ENCODE measurements around the gene MLLT6.
"Not testable (repeated sequence)": the region's sequence is repeated elsewhere in the genome, so short reads cannot be mapped to it uniquely, and the experiment has no call there.

MLLT6 gene

GRCh38 chr17:38709104-38709820, 4.2 kb downstream of the MLLT6 start:
- no peak for DNase-seq

DNA sequence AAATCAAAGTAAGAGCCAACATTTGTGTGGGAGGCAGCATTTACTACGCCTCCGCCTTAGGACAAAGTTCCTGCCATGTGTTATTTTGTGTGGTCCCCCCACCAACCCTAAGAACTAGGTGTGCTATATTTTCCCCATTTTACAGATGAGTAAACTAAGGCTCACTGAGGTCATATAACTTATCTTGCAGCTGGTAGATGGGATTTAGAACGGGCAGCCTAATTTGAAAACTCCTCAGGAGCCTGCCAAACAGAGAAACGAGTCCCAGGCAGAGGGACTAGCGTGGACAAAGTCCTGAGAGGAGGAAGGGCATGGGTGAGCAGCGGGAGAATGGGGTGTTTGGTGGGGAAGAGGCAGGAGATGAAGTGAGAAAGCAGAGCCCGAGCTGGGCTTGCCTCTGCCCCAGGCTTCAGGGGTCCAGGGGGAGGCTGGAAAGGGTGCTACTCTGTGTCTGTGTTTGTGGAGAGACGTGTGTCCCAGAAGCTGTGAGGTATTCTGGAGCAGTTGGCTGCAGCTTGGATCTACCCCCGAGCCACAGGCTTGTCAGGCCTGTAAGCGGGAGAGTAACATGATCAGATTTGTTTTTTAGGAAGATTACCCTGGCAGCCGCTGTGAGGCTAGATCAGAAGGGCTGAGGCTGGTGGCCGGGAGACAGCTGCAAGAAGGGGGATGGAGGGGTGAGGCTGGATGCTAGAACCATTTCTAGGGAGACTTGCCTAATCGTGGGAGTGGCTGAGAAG, 5.0 kb downstream of the MLLT6 start:
- no peak for DNase-seq

- no peak for DNase-seq
These were observed 5.5 kb downstream of the MLLT6 start for GRCh38 chr17:38710604-38710962.

DNA sequence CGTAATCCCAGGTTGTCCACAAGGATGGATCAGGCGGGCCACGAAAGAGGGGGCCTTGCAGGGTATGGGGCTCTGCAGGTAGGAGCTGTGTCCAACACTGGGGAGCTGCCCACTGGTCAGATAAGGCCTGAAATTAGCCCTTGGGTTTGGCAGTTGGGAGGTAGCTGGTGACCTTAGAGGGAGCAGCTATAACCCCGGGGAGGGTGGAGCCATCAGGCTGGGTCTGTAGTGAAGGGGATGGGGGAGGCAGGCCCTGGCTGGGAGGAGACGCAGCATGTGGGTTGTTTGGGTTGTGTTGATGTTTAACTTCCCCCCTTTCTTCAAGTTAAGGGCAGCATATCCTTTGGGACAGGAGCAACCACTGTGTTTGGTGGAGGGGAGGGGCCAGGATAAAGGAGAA, 5.9 kb downstream of the MLLT6 start:
- no peak for DNase-seq

DNA sequence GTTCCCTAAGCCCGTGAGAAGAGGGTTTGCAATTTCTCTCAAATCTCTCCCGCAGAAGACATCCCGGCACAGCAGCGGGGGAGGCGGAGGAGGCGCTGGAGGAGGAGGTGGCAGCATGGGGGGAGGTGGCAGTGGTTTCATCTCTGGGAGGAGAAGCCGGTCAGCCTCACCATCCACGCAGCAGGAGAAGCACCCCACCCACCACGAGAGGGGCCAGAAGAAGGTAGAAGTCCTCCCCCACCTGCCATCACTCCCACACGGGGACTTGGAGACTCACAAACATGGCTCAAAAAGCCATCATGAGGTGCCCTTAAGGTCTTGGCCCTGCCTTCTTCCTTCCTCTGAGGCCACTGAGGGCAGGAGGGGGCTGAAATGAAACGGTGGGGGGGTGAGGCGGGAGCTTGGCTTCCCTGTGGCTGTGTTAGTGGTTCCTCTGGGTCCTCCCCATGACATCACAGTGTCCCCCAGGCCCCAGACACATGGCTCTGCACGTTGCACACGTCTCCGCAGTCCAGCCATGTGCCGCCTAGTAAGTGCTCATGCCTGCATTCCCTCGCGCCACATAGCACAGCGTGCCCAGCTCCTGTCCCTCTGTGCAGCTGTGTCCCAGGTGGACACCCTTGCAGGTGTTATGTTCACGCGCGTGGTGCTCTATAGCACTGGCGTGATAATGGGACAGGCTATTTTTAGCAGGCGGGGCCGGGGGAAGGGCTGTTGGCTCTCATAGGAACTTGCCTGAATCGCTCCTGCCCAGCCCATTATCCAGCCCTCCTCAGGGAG, 6.9 kb downstream of the MLLT6 start:
- DNase-seq: no peak

DNA sequence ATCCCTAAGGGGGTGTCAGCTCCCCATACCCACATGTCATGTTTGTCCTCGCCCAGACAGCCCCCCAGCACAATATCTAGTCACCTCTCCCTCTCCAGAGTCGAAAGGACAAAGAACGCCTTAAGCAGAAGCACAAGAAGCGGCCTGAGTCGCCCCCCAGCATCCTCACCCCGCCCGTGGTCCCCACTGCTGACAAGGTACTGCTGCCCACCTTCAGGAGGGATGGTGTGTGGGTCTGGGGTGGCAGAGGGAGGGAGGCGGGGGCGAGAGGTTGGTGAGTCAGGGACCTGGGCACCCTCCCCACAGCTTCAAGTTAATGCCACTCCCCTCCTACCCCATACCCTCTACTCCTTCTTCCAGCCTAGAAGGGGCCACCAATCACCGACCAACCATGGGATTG, 7.5 kb downstream of the MLLT6 start:
- no peak for DNase-seq

GRCh38 chr17:38713456-38714075, 8.5 kb downstream of the MLLT6 start:
- no peak for DNase-seq

- no peak for DNase-seq
These were observed 10.3 kb downstream of the MLLT6 start for GRCh38 chr17:38715216-38715943.

- no peak for DNase-seq
These were observed 11.4 kb downstream of the MLLT6 start for GRCh38 chr17:38716368-38717005.

- no peak for DNase-seq
These were observed 12.2 kb downstream of the MLLT6 start for GRCh38 chr17:38717139-38717745.

GRCh38 chr17:38719289-38719942, 14.3 kb downstream of the MLLT6 start:
- DNase-seq: no peak

DNA sequence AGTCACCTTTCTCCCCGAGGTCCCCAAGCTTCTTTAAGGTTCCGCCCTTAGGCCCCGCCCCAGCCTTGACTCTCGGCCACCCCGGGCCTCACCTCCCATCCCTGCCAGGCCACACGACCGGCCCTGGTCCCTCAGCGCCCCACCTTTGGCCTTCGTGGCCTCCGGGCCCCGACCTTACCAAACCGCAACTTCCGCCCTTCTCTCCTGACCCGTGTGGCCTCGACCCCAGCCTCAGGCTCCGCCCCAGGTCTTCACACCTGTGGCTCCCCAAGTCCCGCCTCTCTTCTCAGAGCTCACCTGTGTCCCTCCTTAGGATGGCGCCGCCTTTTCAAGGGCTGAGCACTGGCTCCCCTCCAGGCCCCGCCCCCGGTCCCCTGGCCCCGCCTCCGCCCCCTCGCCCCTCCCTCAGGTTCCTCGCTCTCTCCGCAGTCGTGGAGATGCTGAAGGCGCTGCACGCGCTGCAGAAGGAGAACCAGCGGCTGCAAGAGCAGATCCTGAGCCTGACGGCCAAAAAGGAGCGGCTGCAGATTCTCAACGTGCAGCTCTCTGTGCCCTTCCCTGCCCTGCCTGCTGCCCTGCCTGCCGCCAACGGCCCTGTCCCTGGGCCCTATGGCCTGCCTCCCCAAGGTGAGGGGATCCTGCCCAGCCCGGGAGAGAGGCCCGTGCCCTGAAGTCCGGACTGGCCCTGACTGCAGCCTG, 15.0 kb downstream of the MLLT6 start:
- no peak for DNase-seq

DNA sequence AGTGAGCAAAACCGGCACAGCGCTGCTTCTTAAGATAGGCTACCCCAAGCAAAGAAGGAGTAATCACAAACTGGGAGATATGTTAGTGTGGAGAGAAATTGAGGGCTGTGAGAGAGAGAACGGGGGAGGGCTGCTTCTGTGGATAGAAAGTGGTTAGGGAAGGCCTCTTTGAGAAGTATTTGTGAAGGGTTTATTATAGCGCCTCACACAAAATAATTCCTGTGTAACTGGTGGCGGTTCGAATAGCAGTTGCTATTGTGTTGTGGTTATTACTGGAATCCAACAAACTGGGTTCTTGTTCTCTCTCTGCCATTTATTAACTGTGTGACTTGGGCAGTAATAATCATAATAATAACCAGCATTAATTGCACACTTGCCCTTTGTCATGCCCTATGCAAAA, 15.9 kb downstream of the MLLT6 start:
- DNase-seq: no peak

DNA sequence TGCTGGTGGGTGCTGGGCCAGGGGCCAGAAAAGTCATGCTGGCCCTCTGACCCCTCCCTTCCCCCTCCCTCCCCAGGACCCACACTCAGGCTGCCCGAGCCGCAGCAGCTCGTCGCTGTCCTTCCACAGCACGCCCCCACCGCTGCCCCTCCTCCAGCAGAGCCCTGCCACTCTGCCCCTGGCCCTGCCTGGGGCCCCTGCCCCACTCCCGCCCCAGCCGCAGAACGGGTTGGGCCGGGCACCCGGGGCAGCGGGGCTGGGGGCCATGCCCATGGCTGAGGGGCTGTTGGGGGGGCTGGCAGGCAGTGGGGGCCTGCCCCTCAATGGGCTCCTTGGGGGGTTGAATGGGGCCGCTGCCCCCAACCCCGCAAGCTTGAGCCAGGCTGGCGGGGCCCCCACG, 16.7 kb downstream of the MLLT6 start:
- no peak for DNase-seq

DNA sequence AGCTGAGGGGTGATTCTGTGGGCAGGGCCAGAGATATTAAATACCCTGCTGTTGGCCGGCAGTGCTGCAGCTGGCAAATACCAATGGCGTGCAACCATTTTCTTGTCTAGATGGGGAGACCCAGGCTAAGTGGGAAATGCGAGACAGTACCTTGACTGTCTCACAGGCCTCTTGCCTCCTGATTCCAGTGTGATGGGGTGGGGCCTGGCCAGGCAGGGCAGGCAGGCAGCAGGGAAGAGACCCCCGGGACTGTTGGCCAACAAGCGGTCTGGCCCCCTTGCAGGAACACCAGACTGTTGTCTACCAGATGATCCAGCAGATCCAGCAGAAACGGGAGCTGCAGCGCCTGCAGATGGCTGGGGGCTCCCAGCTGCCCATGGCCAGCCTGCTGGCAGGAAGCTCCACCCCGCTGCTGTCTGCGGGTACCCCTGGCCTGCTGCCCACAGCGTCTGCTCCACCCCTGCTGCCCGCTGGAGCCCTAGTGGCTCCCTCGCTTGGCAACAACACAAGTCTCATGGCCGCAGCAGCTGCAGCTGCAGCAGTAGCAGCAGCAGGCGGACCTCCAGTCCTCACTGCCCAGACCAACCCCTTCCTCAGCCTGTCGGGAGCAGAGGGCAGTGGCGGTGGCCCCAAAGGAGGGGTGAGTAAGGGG, 19.4 kb downstream of the MLLT6 start:
- no peak for DNase-seq

DNA sequence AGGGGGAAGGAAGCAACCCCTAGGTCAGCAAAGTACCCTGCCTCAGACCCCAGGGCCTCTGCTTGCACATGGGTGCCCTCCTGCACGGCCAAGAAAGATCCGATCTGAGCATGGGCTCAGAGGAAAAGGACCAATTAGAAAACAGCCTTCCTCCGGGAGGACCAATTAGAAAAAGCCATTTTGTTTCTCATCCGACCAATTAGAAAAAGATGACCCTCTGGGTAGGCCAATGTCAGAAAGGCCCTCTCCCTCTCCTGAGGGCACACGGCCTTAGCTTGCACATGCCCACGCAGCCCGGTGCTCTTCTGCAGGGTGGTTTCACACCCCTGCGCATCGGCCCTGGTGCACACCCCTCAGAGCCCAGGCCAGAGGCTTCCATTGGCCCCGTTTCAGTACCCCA, 20.0 kb downstream of the MLLT6 start:
- DNase-seq: no peak

DNA sequence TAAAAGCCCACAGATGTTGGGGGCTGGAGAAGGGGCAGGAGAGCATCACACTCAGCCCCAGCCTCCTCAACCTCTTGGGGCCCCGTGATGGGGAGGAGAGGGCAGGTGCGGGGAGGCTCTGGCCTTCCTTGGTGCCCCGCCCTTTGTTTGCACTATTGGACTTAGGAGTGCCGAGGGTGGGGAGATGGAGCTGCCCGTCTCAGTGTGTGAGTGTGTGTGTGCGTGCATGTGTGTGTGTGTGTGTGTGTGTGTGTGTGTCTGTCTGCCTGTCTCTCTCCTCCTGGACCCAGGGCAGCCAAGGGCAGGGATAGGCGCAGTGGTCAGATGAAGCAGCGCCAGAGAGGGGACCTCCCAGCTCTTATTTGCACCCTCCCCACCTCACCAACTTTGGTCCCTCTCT, 21.1 kb downstream of the MLLT6 start:
- DNase-seq: not testable (repeated sequence)

DNA sequence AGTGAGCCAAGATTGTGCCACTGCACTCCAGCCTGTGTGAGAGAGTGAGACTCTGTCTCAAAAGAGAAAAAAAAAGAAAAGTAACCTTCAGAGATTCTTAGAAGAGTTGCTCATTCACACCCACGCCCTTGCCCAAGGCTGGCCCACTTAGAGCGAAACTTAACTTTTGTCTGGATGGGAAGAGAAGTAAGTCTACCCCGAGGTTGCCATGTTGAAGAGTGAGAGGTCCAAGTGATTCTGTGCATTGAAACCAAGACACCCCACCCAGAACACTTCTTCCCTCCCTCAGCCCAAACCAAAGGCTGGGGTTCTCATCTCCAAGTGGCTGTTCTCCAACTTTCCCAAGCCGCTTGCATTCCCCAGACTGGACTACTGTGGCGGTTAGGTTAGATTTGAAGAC, 22.7 kb downstream of the MLLT6 start:
- no peak for DNase-seq

DNA sequence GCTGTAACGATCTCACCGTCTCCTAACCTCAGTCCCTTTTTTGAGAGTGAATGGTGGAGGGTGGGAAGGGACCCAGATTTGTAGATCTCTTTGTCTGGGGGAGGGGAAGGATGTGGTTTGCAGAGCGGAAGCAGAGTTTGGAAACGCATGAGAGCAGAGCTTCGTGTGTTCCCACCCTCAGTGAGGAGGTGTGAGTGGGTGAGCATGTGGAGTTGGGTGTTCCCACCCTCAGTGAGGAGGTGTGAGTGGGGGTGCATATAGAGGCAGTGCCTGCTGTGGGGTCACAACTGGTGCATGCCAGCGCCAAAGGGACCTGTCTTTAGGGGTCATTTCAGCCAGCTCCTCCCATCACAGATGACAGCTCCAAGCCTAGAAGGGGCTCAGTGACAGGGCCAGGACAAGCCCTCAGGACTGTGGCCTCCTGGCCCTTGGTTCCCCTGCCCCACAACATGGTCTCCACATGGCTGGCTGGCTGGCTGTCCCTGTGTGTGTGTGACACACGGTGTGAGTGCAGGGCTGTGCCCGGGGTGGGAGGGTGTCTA, 23.3 kb downstream of the MLLT6 start:
- DNase-seq: peak in 1 of 2 donors; percentile 10
